Measurements from ENCODE around the gene RTN3.

The RTN3 gene

DNA sequence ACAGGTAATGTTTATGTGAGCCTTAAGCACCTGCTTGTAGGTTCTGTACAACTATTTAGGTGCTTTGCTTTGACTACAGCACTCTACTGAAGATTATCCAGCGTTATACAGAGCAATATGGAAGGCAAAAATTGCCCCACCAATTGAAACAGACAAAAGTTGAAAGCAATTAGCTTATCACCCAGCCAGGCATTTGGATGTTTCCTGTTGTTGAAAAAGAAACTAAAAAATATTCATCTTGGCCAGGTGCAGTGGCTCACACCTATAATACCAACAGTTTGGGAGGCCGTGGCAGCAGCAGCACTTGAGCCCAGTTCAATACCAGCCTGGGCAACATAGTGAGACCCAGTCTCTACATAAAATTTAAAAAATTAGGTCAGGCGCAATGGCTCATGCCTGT lies 28.6 kb upstream of the RTN3 start:
- POLR2A ChIA-PET, result no interaction called here
- DNase-seq (ENCODE audit: extremely low spot score), result no peak
- CTCF ChIA-PET, result interaction anchor here (1.0 to 1.5 kb wide), 4 partner anchors 10 to 30 kb away, joined by 3 to 4 read pairs (median 4); no protein-coding TSS in a partner anchor
- TF ChIP-seq, protein P1, sequence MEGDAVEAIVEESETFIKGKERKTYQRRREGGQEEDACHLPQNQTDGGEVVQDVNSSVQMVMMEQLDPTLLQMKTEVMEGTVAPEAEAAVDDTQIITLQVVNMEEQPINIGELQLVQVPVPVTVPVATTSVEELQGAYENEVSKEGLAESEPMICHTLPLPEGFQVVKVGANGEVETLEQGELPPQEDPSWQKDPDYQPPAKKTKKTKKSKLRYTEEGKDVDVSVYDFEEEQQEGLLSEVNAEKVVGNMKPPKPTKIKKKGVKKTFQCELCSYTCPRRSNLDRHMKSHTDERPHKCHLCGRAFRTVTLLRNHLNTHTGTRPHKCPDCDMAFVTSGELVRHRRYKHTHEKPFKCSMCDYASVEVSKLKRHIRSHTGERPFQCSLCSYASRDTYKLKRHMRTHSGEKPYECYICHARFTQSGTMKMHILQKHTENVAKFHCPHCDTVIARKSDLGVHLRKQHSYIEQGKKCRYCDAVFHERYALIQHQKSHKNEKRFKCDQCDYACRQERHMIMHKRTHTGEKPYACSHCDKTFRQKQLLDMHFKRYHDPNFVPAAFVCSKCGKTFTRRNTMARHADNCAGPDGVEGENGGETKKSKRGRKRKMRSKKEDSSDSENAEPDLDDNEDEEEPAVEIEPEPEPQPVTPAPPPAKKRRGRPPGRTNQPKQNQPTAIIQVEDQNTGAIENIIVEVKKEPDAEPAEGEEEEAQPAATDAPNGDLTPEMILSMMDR (IDR thresholded peaks at IDR 0.05; ENCODE audit: control extremely low read depth, extremely low read depth, low read depth, missing control alignments), result no peak

DNA sequence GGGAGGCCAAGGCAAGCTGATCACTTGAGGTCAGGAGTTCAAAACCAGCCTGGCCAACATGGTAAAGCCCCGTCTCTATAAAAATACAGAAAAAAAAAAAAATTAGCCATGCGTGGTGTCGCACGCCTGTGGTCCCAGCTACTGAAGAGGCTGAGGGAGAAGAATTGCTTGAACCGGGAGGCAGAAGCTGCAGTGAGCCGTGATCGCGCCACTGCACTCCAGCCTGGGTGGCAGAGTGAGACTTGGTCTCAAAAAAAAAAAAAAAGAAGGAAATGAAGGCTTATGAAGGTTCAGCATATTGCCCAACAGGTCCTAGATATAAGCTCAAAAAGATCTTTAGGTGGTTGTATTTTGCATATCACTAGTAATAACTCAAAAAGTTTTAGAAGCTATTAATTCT lies 20.3 kb upstream of the RTN3 start:
- DNase-seq (ENCODE audit: extremely low spot score), result no peak
- TF ChIP-seq, protein P1 (IDR thresholded peaks at IDR 0.05; ENCODE audit: control extremely low read depth, extremely low read depth, low read depth, missing control alignments), result no peak
- POLR2A ChIA-PET, result interaction anchor here (0.7 kb wide), 1 partner anchor 10 kb away, joined by 3 read pairs; no protein-coding TSS in a partner anchor
- CTCF ChIA-PET, result interaction anchor here (0.8 to 3.2 kb wide), 10 partner anchors 9 to 182 kb away, joined by 3 to 19 read pairs (median 4); partner anchors contain the start of gene ATL3

- no peak for DNase-seq (ENCODE audit: extremely low spot score)
- TF ChIP-seq, protein P1 (IDR thresholded peaks at IDR 0.05; ENCODE audit: control extremely low read depth, extremely low read depth, low read depth, missing control alignments), result no peak
- ChIA-PET POLR2A (no interaction called here), CTCF (interaction anchor here (1.3 kb wide), 1 partner anchor 28 kb away, joined by 3 read pairs; no protein-coding TSS in a partner anchor)
Observed at GRCh38 chr11:63663809-63664208, 17.5 kb upstream of the RTN3 start.

GRCh38 chr11:63666874-63667273 lies 14.4 kb upstream of the RTN3 start:
- TF ChIP-seq, protein P1 (IDR thresholded peaks at IDR 0.05; ENCODE audit: control extremely low read depth, extremely low read depth, low read depth, missing control alignments), result no peak
- CTCF ChIA-PET, result interaction anchor here (1.0 kb wide), 2 partner anchors 9 to 24 kb away, joined by 4 read pairs; no protein-coding TSS in a partner anchor
- DNase-seq (ENCODE audit: extremely low spot score), result no peak
- POLR2A ChIA-PET, result no interaction called here

GRCh38 chr11:63667995-63668795 lies 13.1 kb upstream of the RTN3 start:
- DNase-seq (ENCODE audit: extremely low spot score), result no peak
- ChIA-PET POLR2A (no interaction called here), CTCF (interaction anchor here (1.0 to 3.6 kb wide), 7 partner anchors 7 to 61 kb away, joined by 3 to 19 read pairs (median 4); partner anchors contain the start of gene RTN3)
- TF ChIP-seq, protein P1 (IDR thresholded peaks at IDR 0.05; ENCODE audit: control extremely low read depth, extremely low read depth, low read depth, missing control alignments), result no peak

- DNase-seq (ENCODE audit: extremely low spot score), result no peak
- ChIA-PET POLR2A (interaction anchor here (1.1 kb wide), 1 partner anchor 11 kb away, joined by 5 read pairs; the partner anchor contains the start of gene RTN3), CTCF (interaction anchor here (1.0 to 3.6 kb wide), 11 partner anchors 8 to 146 kb away, joined by 3 to 19 read pairs (median 3); partner anchors contain the start of gene RTN3)
- TF ChIP-seq, protein P1 (IDR thresholded peaks at IDR 0.05; ENCODE audit: control extremely low read depth, extremely low read depth, low read depth, missing control alignments), result no peak
Observed at GRCh38 chr11:63670096-63670432, 11.2 kb upstream of the RTN3 start.

Data from GM10248 (cell line).